Thyroid gland (tissue), 4 donors: ENCODE measurements around the gene LRCH1.

Experiments used
- CTCF ChIP-seq, 6 experiments: fragments of 200-600 bp in 3 of 6; fragments of 450-650 bp in 3 of 6; sonication (generic) in 3 of 6; IDR thresholded peaks; one replicate each; pipeline ENCODE4 v1.5.1; 2016 to 2019; ENCODE audit warnings: antibody characterized with exemption in 6 of 6, mild to moderate bottlenecking in 2 of 6, inconsistent platforms in 1 of 6, moderate library complexity in 1 of 6
- POLR2A ChIP-seq, 2 donors: fragments of 450-650 bp; IDR thresholded peaks; one replicate each; pipeline ENCODE4 v1.6.1; 2017; ENCODE audit warnings: antibody characterized with exemption in 2 of 2, mild to moderate bottlenecking in 2 of 2, moderate library complexity in 1 of 2

- TF ChIP-seq CTCF (IDR thresholded peaks at IDR 0.05), result no peak
- no peak for TF ChIP-seq POLR2A (IDR thresholded peaks at IDR 0.05)
Measured at GRCh38 chr13:46539231-46539630, 13.7 kb upstream of the LRCH1 start.
